GM12874 (cell line): ENCODE measurements around the gene CYP4F22.

Experiments
- TF ChIP-seq, protein P1 (sequence below): IDR thresholded peaks from 2 replicates; pipeline ENCODE4 v1.5.1; 2011; ENCODE audit warnings: low read depth, mild to moderate bottlenecking, control low read depth, low read length, moderate library complexity; ENCODE audit not compliant: insufficient read depth

Gene CYP4F22

DNA sequence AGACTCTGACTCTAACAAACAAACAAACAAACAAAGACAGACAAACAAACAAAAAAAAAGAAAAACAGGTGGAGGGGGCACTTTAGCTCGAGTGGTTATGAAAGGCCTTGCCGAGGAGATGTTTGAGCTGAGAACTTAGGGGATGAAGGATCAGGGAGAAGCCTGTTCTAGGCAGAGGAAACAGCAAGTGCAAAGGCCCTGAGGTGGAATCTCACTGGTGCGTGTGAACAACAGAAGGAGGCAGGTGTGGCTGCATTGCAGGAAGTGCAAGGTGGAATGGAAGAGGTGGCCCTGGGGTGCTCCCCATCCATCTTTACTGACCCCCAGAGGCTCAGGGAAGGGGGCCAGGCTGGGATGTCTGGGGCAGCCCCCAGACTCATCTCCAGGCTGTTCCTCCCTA, 41.9 kb downstream of the CYP4F22 start:
- TF ChIP-seq, protein P1, sequence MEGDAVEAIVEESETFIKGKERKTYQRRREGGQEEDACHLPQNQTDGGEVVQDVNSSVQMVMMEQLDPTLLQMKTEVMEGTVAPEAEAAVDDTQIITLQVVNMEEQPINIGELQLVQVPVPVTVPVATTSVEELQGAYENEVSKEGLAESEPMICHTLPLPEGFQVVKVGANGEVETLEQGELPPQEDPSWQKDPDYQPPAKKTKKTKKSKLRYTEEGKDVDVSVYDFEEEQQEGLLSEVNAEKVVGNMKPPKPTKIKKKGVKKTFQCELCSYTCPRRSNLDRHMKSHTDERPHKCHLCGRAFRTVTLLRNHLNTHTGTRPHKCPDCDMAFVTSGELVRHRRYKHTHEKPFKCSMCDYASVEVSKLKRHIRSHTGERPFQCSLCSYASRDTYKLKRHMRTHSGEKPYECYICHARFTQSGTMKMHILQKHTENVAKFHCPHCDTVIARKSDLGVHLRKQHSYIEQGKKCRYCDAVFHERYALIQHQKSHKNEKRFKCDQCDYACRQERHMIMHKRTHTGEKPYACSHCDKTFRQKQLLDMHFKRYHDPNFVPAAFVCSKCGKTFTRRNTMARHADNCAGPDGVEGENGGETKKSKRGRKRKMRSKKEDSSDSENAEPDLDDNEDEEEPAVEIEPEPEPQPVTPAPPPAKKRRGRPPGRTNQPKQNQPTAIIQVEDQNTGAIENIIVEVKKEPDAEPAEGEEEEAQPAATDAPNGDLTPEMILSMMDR, result no peak

DNA sequence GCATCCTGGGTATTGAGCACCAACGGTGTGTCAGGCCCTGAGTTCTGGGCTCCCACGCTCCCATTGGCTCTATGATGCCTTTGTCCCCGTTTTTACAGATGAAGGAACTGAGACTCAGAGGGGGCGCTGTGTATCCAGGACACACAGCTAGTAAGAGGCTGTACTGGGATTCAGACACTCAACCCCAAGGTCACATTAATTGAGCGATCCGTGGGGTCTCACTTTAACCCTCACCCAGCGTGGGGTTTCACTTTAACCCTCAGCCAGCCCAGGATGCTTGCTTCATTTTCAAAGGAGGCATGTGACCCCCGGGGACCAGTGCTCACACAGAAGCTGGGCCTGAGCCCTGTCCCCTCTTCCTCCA, 42.6 kb downstream of the CYP4F22 start:
- TF ChIP-seq, protein P1, result no peak

DNA sequence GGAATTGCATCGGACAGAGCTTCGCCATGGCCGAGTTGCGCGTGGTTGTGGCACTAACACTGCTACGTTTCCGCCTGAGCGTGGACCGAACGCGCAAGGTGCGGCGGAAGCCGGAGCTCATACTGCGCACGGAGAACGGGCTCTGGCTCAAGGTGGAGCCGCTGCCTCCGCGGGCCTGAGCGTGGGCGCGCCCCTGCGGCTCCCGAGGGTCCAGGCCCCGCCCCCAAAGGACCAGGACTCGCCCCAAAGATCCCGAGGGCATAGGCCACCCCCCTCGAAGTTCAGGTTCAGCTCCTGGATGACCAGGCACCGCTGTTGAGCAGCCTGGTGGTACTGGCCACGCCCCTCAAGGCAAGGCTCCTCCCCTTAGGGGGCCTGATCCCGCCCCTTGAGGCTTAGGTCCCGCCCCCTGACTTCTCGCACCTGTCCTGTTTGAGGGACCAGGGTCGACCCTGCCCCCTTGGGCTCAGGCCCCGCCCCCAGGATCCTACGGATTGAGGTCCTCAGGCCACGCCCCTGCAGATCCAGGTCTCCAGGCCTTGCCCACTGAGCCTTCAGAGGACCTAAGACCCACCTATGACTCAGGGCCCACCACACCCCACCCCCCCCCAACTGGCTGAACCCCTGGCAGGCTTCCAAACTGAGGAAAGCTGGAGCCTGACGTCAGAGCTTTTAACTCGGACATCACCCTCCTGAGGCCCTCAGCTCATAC, 43.1 kb downstream of the CYP4F22 start:
- TF ChIP-seq, protein P1, result no peak

DNA sequence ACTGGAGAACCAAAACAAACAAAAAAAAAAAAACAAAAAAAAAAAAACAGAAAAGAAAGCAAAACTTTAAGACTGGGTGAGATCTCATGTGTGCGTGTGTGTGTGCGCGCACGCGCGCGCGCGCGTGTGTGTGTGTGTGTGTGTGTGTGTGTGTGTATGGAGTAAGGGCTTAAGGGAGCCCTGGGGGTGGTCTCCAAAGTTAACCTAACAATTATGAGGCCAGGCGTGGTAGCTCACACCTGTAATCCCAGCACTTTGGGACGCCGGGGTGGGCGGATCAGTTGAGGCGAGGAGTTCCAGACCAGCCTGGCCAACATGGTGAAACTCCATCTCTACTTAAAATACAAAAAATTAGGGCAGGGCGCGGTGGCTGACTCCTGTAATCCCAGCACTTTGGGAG, 46.7 kb downstream of the CYP4F22 start:
- TF ChIP-seq, protein P1, result no peak

DNA sequence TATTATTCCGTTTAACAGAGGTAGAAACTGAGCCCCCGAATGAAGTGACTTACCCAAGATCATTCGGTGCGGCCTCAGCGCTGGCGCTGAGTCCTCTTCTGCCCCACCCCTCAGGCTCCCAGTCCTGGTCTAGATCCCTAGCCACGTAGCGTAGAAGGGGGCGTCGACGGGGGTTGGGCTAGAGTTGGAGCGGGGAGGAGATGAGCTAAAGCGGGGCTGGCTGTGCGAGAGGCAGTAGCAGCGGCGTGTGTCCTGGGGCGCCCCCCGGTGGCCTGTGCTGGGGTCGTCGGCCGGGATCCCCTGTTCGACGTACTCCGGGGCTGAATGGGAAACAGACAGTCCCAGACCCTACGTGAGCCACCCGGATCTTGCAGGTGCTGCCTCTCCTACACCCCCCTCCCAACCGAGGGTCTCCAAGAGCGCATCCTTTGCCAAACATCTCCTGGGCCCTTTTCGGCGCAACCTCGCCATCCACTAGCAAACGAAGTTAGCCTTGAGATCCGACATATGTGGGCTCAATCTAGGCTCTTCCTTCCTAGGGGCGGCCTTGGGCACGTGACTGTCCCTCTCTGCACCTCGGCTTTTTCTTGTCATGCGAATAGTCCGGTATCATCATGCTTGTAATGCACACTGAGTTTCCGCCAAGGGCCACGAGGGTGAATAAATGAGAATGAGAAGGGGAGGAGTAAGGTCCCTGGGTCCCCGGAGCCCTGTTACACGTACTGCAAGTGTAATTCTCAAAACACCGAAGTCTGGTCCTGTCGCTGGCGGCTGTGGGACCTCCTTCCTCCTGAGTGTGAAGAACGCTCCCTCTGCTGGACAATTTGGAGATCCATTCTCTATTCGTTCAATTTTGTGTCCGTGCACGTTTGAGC, 47.7 kb downstream of the CYP4F22 start:
- TF ChIP-seq, protein P1, result peak; percentile 94

DNA sequence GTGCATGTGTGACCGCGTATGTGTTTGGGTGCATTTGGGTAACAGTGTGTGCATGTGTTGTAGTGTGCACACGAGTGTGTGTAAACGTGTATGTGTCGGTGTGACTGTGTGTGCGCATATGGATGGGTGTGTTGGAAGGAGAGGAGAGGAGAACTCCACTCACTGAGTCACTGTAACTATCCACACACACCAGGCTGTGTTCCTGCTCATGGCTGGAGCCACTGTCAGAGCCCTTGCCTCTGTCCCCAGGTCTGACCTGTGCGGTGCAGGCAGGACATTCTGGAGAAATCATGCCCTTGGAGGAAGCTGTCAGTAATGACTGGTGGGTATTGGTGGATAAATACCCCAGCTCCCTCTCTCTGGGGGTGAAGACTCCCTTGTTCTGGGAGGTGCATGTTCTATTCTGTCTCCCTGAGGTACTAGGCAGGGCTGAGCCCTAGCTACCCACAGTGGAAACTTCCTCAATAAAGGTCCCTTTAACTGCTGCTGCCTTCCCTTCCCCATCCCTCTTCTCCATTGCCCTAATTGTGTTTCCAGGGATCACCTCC, 48.4 kb downstream of the CYP4F22 start:
- TF ChIP-seq, protein P1, result no peak

DNA sequence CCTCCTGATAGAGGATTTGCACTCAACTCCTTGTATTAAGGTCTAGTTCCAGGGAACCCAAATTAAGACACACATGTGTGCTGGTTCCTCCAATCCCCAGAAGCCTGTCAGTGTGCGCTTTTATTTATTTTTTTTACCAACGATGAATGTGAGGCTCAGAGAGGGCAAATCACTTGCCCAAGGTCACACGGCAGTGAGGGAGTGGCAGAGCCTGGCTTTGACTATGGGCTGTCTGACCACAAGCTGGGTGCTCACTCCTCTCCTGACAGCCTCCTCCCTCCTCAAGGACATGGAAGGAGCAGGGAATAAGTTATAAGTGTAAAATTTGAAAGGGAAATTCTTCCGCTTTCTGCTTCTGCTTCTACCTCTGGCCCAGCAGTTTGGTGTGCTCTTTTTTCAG, 48.9 kb downstream of the CYP4F22 start:
- TF ChIP-seq, protein P1, result no peak
